ENCODE measurements around the gene PDSS2.
"Not testable (repeated sequence)": the region's sequence is repeated elsewhere in the genome, so short reads cannot be mapped to it uniquely, and the experiment has no call there.

PDSS2 gene

DNA sequence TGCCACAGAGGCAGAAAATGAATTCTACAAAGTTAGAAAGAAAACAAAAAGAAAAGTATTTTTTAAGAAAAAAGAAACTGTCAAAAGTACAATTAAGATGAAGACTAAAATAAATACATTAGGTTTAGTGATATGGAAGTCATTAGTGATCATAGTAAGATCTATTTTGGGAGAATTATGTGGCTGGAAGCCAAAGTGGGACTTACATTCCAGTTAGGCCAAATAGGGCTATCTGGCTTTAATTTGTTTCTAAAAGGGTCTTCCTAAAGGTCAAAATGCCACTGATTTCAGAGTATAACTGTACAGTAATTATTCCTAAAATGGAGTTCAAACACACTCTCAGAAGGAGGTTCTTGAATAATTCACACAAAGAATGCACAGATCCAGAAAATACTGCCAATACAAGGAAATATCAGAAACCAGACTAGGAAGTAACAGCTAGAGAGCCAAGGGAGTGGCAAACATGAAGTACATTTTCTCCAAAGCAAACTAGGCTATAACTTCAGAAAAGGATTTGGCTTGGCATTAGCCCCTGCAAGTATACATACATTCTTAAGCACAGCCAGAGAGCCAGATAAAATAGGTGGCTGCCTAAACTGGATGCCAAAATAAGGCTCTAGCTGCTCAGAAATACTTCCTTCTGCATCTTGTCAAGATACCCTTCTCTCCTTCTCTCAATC is 45.3 kb downstream of the PDSS2 start:
- no peak for DNase-seq

DNA sequence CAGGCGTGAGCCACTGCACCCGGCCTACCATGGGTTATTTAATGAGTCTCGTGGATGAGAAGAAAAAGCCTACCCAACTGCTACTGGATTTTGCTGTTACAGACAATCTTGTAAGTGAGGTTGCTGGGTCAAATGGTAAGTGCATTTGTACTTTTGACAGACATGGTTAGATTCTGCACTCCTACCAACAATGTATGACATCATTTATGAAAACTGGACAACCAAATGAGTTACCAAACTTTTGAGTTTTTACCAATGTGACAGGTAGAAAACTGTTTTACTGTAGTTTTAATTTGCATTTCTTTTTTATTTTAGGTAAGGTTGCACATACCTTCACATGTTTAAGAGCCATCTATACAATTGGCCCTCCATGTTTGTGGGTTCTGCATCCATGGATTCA is 48.2 kb downstream of the PDSS2 start:
- no peak for DNase-seq

DNA sequence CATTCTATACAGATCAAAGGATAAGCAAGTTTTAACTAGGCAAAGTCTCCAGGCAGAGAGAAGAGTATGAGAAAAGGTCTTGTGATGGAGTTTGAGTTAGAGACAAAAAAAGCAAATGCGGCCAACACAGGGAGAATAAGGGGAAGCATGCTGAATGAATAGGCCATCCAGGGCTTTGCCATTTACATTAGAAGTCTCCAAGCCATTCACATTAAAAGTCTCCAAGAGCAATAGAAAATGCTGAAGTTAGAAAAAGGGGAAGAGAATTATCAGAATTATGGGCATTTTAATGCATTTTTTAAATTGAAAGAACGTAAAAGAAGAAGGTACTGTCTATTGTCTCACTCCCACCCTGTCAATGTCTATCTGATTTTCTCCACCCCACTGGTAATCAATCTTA is 49.4 kb downstream of the PDSS2 start:
- DNase-seq: no peak

DNA sequence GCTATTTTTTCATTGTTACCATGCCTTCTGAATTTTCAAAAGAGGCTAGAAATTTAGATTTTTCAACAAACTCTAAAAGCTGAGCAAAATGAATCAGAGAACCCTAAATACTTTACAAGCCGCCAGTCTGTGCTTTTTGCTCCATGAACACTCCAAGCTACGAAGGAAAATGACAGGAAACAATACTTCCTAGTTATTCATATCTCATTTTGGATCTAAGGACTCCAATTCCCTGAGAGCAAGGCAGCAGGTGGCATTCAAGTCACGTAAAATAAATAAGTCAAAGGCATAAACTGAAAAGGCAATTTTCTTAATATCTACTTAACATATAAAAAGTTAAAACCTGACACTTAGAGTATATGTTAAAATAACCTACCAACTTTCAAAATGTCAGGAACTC is 50.6 kb downstream of the PDSS2 start:
- DNase-seq: no peak

DNA sequence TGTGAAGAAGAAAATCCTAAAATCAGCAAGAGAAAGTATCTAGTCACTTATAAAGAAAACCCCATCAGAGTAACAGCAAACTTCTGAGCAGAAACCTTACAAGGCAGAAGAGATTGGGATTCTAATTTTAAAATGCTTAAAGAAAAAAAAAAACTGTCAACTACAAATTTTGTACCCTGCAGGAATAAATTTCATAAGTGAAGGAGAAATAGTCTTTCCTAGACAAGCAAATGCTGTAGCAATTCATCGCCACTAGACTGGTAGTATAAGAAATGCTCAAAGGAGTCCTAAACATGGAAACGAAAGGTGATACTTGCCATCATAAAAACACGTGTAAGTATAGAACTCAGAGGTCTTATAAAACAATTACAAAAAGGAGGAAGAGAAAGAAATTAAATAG is 54.4 kb downstream of the PDSS2 start:
- no peak for DNase-seq

DNA sequence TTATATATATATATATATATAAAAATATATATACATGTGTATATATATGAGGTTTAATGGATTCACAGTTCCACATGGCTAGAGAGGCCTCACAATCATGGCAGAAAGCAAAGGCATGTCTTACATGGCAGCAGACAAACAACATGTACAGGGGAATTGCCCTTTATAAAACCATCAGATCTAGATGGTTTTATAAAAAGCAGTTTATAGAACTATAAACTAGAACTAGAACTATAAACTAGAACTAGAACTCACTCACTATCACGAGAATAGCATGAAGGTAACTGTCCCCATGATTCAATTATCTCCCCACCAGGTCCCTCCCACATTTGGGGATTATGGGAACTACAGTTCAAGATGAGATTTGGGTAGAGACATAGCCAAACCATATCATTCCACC is 56.8 kb downstream of the PDSS2 start:
- no peak for DNase-seq

DNA sequence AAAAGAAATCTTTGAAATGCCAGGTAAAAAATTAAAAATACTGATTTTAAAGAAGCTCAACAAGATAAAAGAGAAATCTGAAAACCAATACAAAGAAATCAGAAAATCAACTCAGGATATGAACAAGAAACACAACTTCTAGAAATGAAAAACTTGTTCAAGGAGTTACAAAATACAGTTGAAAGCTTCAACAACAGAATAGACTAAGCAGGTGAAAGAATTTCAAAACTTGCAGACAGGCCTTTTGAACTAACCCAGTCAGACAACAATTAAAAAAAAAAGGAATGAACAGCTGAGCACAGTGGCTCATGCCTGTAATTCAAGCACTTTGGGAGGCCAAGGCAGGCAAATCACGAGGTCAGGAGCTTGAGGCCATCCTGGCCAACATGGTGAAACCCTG is 57.8 kb downstream of the PDSS2 start:
- DNase-seq: no peak

DNA sequence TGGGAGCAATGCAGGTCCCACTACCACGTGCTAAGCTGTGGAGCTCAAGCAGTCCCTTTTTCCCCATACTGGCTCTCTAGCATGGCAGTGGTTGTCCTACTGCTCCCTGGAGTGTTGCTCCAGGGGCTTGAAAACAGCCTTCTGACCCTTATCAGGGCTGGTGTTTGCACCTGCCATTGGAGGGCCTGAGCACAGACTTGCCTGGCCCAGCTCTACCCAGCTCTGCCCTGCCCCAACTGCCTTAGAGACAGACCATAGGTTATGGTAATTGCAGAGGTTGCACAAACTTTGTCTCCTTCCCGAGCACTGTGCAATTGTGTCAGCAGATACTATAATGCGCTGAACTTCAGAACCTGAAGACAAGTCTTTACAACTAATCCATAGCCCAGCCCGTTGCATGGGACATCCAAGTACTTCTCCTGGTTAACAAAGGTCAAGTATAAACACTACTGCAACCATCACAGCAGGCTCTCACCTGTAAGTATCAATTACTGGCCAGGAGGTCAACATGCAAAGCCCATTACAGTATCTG is 58.7 kb downstream of the PDSS2 start:
- DNase-seq: no peak

DNA sequence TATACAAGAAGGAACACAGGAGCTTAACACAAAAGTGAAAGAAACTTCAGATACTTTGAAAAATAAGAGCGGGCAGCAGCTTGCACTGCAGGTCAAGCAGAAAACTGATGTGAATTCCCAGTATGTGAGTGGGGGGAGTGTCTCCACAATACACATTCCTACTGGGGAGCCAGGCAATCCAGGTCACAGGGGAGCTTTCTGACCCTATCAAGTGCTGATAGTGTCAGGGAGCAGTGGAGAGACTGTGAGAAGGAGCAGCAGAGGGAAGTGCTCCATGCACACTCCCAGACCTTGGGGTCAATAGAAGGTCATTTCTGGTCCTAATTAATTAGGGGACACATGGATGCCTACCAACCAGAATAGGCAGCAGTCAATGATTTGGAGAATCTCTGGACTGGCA is 59.4 kb downstream of the PDSS2 start:
- DNase-seq: no peak

DNA sequence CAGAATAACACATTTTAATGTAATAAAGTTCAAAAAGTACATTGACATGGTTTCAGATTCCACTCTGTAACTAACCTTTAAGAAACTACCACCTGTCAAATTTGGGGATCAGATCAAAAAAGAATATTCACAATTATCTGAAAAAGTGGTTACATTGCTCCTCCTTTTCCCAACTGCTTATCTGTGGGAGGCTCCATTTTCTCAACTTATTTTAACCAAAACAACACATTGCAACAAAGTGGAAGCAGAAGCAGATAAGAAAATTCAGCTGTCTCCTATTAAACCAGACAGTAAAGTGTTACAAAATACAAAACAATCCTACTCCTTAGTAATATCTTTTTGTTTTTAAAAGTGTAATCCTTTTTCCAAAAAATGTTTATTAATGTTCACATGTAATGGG is 61.4 kb downstream of the PDSS2 start:
- DNase-seq: no peak

DNA sequence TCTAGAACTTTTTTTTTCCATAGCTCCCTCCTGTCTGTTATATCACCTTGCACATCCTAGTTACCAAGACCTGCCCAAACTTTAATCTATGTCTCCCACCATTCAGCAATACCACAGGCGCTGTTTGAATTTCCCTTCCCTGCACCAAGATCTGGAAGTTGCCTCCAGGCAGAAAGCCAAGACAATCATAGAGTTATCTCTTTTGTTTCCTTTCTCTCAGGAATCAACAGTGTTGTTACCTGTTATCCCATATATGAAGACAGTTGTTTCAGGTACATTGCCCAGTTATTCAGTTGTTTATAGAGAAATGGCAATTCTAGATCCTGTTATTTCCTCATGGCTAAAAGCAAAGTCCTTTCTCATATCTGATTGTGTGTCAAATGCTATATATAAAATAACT is 63.2 kb downstream of the PDSS2 start:
- DNase-seq: no peak

DNA sequence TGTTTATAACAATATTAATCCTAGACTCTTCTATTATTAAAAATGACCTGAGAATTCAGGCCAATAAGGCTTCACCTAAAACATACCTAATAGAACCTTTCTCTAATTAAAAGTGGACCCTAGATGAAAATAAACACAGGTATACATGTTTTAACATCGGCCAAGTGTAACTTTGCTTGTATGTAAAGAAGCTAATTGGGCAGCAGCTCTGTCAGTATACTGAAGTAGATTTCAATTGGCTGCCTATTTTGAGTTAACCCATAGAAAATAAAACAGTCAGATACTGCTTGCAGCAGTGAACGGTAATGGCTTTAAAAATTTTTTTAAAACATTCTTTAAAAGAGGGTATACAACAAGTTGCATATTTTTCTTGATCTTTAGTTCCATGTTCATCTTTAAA is 67.3 kb downstream of the PDSS2 start:
- no peak for DNase-seq

DNA sequence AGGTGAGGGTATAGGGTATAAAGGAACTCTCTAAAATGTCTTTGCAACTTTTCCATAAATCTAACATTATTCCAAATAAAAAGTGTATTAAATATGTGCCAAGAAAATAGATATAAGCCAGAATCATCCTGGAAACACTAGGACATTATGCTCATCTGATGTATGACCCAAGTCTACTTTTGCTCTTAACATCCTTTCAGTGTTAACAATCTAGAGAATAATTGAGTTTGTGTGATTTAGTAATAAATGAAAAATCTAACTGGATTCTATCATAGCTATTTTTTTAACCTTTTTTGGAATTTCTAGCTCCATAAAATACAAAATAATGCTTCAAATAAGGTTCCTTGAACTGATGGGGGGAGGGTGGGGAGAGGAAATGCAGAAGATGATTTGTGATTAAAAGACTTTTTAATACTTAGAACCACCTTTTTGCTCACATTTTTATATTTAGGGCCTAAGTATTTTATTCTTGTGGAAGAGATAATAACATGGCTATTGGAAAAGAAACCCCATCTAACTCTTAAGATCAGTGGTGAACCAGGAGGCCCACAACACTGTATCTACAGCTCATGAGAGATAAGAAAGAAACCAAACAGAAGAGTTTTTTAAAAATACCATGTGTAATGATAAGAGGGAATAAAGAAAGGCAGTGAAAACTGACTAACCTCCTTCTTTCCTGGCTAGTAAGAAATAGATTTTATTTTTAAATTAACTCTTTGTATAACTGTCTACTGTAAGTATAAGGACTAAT is 68.5 kb downstream of the PDSS2 start:
- DNase-seq: no peak

DNA sequence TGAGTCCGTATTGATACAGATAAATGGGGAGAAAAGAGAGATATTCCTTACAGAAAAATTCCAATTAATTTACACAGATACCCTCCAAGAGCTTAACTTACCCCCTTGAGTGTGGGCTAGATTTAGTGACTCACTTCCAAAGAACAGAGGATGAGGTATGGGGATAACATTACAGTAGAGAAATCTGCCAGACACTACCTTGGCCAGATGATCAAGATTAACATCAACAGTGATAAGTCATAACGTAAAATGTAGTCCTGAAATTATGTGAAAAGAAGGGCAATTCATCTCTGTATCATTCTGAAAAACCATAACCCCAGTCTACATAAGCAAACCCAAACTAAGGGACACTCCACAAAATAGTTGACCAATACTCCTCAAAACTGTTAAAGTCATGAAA is 69.3 kb downstream of the PDSS2 start:
- DNase-seq: no peak

DNA sequence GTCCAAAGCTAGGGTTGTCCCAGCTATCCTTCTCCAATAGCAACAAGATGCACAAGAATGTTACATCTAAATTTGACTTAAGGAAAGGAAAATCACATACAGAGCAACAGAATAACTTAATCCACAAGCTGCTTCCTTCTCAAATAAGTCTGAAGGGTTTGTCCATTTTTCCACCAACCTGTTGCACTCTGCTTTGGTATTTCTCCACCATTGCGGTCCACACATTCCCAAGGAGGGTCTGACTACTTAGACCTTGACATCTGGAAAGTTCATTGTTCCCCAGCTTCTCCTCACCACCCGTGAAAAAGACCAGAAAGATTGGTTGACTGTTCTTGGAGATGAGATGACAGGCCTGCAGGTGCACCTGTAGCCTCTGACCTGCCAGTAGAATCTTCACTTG is 72.5 kb downstream of the PDSS2 start:
- no peak for DNase-seq

DNA sequence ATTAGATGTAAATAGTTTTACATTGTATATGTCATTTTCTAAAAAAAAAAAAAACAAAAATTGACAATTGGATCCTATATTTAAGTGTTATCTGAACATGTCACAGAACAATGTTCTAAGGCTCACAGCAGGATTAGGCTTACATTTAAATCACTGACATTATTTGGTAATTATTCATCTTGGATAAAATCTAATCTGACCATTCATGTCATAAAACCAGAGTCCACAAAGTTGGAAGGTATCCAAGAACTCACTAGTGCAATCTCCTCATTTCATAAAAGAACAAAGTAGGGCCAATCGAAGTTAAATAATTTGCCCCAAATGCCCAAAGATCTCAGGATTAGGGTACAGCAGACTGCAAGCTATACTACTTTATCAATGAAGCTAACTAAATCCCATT is 73.0 kb downstream of the PDSS2 start:
- DNase-seq: no peak

DNA sequence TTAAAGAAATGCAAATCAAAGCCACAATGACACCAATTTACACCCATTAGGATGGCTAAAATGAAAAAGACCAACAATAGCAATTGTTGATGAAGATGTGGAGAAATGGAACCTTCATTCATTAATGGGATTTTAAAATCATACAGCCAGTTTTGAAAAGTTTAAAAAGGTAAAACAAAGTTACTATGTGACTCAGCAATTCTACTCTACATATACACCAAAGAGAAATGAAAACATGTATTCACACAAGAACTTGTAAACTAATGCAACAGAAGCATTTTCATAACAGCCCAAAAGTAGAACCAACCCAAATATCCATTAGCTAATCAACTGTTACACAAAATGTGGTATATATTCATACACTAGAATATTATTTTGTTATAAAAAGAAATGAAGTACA is 75.7 kb downstream of the PDSS2 start:
- no peak for DNase-seq

DNA sequence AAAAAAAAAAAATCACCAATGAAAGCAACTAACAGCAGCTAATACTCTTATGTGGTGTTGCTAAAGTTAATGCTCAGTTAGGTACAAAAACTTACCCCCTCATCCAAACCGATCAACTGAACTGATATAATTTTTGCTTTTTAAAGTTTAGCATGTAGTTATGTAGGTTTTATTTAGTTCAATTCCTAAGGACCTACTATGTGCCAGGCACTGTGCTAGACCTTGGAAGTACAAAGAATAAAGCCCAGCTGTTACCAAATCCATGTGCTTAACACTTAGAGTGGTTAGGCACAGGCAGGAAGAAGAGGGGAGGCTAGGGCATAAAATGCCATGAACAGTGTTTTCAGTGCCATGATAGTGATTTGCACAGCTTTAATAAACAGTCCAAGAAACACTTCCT is 85.1 kb downstream of the PDSS2 start:
- no peak for DNase-seq

DNA sequence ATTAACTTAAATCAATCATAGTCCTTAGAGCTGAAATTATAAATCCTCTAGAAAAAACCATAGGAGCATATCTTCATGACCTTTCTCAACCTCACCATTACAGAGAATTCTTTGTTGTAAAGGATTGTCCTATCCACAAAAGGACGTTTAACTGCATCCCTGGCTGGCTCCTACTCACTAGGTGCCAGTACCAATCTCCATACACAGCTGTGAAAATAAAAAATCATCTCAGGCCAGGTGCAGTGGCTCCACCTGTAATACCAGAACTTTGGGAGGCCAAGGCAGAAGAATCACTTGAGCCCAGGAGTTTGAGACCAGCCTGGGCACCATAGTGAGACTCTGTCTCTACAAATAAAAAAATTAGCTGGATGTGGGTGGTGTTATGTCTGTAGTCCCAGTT is 89.9 kb downstream of the PDSS2 start:
- DNase-seq: no peak

DNA sequence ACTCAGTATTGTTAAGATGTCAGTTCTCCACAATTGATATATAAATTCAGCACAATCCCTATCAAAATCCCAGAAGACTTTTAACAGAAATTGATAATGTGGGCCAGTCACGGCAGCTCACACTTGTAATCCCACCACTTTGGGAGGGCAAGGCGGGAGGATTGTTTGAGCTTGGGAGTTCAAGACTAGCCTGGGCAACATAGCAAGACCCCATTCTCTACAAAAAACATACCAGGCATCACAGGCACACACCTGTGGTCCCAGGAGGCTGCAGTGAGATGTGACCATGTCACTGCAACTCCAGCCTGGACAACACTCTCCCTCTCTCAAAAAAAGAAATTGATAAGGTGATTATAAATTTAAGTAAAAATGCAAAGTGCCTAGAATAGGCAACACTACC is 90.9 kb downstream of the PDSS2 start:
- no peak for DNase-seq

DNA sequence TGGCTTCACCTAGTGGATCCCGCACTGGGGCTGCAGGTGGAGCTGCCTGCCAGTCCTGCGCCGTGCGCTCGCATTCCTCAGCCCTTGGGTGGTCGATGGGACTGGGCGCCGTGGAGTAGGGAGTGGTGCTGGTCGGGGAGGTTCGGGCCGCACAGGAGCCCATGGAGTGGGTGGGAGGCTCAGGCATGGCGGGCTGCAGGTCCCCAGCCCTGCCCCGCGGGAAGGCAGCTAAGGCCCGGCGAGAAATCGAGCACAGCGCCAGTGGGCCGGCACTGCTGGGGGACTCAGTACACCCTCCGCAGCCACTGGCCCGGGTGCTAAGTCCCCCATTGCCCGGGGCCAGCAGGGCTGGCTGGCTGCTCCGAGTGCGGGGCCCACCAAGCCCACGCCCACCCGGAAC is 95.2 kb downstream of the PDSS2 start:
- not testable (repeated sequence) for DNase-seq

DNA sequence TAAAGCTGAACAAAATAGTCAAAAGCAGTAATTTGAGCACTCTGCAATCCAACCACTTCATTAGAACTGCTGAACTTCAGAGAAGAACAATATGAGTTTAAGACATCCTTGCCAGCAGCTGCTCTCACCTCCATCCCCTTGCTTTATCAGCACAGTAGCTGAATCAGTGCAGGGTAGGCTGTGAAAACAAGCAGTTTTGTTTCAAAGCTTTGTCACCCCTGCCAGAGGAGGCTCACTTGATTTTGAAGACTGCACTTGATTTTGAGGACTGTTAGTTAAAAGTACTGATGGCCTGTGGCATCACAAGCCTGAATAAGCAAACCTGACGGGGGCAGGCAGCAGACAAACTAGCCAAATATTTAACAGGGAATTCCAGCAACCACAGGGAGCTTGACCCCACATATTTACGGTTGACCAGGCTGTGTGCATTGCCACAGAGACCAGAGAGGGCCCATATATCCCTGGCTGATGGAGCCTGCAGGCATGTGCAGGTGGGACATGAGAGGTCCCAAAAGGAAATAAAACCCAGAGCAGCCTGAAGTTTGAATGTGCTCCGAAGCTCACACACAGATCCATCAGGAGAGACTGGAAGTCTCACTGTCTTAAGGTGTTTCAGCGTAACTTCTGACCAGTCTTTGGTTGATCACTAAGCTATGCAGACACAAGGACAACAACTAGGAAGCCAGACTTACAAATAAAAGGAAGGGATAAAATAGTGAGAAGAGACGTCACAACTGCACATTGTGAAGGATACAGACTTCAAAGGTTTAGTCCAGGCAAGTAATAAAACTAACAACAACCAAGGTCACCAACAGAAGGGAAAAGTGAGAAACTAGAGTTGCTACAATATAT is 97.4 kb downstream of the PDSS2 start:
- DNase-seq: no peak

DNA sequence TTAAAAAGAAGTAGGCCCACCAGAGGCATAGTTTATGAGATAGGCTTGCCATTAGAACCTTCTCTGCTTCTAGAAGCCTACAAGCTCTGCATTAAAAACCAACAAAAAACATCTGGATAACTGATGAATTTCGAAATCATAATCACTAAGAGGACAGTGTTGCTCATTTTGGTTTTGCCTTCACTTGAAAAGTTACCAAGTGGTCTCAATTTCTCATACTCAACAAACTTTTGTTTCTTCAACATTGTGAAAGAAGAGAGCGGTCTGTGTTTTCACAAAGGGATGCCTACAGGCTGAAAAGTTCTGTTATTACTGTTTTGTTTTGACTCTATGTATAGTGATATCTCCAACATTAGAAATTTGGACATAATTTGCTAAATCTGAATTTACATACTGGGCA is 98.9 kb downstream of the PDSS2 start:
- no peak for DNase-seq

DNA sequence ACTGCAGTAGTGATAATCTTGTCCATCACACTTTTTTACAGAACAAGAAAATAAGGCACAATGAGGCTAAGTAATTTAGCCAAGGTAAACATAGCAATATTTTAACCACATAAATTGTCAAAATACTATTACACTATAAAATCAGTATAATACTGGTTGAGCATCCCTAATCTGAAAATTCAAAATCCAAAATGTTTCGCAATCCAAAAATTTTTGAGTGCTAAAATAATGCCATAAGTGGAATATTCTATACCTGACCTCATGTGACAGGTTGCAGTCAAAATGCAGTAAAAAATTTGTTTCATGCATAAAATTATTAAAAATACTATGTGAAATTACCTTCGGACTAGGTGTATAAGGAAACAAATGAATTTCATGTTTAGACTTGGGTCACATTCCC is 101.5 kb downstream of the PDSS2 start:
- no peak for DNase-seq
